ENCODE measurements around the gene SH2D4B.
A peak's percentile ranks its signal among the peaks of the same experiment; 100 is the strongest.

SH2D4B gene

GRCh38 chr10:80537736-80538480 lies at the start of gene SH2D4B:
Gene SH2D4B, plus strand, starts transcription at chr10:80537902. Its CDS starts 430 bp downstream, at chr10:80538332.
- no peak for DNase-seq

GRCh38 chr10:80488539-80489066 lies 49.1 kb upstream of the SH2D4B start:
- peak; percentile 54 for DNase-seq

DNA sequence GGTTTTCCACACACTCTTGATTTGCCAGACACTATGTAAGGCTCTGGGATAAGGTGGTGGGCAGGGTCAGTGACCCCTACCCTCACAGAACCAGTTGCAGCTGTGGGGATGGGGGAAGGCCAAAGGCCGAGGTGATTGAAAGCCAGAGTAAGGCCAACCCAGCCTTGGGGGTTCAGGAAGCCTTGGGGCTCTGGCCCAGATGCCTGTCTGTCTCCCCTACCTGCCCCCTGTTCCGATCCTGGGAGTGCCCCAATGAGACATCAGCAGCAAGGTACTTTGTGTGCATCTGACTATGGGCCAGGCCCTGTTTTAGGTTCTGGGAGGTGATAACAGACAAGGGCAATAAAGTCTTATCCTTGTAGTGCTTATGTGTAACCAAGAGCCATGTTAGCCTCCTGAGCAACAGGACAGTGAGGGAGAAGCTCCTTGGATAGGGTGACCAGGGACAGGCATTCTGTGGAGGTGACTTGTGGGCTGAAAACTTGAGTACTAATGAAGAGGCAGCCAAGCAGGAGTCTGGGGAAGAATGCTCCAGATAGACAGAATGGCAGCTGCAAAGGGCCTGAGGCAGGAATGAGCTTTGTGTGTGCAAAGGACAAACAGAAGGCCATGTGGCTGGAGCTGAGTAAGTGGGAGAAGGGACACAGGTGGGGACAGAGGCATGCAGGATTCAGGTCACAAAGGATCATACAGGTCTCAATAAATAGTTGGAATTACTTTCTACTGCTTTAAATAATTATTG lies 48.2 kb upstream of the SH2D4B start:
- peak; percentile 57 for DNase-seq

DNA sequence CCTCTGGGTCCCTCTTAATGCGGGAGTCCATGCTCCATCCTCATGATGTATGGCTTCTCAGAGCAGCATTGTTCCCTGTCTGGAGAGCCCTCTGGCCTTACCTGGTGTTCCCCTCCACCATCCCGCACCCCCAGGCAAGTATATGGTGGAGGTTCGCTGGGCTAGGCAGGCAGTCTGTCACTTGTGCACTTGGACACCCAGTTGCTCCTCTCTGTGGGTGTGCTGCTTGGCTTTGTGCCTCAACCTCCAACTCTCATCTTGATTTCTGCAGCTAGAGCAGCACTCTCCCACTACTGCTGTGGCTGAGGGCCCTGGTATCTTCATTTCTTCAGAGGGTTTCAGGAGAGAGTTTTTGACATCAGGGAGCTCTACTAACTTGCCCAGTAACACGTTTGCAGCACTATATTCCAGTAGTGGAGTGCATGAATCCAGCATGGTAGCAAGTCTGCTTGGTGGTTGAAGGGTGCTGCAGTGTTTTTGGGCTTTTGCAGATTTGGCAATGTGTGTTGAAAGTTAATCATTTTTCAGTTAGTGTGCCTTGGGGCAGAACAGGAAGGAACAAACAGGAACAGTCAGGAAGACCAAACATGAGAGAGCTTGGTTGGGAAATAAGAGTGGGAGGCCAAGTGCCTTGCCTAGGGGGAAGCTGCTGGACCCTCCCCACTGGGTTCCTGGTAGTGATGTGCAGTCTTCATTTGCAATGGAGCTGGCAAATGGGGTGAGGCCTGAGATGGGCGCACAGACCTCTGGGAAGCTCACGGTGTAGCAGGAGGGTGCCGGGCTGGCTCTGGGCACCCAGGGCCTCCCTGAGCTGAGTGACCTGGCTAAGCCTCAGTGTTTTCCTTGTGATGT lies 46.2 kb upstream of the SH2D4B start:
- DNase-seq, result peak; percentile 53

GRCh38 chr10:80492848-80493521 lies 44.7 kb upstream of the SH2D4B start:
- no peak for DNase-seq

DNA sequence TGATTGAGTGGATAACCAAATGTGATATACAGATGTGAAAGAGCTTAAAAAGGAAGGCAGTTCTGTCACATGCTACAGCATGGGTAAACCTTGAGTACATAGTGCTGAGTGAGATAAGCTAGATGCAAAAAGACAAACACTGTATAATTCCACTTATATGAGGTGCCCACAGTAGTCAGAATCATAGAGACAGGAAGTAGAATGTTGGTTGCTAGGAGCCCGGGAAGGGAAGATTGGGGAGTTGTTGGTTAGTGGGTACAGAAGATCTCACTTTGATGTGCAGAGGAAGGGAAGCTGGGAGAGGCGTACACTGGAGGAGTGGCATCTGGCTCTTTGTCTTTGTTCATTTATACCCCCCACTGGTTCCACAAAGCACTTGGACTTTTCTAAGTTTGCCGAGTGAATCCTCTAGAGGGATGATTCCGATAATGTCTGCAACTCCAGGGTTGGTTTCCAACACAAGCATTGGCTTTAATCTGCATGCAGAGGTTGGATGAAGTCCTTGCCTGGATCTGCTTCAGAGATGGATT lies 44.1 kb upstream of the SH2D4B start:
- DNase-seq, result no peak

GRCh38 chr10:80496555-80497172 lies 41.0 kb upstream of the SH2D4B start:
- DNase-seq, result no peak

- peak; percentile 71 for DNase-seq
Observed at GRCh38 chr10:80497187-80498077, 40.3 kb upstream of the SH2D4B start.

GRCh38 chr10:80498078-80498832 lies 39.4 kb upstream of the SH2D4B start:
- DNase-seq, result no peak

DNA sequence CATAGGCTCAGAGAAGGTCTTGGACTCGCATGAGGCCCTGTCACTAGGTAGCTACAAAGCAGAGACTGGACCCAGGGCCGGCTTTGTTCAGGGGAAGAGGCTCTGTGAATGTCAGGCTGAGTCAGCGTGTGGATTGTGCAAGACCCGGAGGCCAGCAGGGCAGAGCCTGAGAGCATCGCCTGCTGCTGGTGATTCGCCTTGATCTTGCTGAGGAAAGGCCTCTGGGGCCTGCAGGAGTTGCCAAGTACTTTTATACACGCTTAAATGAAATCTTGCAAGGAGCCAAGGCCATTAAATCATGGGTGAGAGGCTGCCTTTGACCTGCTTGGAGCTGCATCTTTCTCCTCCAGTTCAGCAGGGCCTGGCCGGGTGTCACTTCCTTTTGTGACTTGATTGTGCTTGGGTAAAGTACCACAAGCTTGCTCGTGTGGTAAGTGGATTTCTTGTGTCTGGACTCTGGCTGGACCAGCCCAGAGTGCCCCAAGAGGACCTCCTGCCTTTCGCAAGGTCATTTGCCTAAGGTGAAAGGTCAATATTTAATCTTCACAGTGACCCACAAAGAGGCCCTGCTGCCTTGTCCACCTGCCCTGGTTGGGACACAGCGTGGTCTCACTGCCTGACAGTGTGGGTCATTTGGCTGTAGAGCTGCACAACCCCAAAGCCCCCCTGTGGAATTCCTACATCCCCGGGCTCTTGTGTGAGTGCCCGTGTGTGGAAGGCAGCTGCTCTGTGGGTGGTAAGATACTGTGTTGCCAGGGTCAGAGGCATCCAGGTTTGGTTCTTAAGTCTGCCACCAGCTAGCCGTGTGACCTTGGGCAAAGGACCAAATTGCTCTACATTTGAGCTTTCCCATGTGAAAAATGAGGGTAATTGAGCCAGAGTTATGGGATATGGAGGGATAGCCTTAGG lies 38.6 kb upstream of the SH2D4B start:
- peak; percentile 86 for DNase-seq

- peak; percentile 81 for DNase-seq
Observed at GRCh38 chr10:80500572-80501380, 36.9 kb upstream of the SH2D4B start.

DNA sequence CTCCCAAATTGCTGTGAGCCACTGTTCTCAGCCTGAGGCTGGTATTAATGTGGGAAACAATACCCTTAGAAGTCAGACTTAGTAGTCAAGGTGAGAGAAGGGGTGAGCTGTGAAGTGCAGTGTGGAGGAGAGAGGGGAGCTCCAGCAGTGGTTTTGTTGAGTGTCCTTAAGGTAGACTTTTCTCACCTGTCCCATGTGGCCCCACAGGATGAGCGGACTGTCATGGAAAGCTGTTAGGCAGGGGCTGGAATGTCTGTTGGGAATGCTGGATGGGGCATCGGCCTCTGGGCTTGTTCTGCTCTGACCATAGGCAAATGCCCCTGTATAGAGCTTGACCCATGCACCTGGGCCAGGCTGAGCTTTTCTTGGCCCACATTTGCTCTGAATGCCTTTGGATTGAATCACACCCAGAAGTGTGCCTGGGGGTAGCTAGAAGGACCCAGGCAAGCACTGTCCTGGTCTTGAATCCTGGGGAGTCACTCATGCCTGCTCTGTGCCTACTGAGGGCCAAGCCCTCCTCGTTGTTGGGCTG lies 36.3 kb upstream of the SH2D4B start:
- DNase-seq, result no peak

- peak; percentile 60 for DNase-seq
Observed at GRCh38 chr10:80501913-80502521, 35.7 kb upstream of the SH2D4B start.

DNA sequence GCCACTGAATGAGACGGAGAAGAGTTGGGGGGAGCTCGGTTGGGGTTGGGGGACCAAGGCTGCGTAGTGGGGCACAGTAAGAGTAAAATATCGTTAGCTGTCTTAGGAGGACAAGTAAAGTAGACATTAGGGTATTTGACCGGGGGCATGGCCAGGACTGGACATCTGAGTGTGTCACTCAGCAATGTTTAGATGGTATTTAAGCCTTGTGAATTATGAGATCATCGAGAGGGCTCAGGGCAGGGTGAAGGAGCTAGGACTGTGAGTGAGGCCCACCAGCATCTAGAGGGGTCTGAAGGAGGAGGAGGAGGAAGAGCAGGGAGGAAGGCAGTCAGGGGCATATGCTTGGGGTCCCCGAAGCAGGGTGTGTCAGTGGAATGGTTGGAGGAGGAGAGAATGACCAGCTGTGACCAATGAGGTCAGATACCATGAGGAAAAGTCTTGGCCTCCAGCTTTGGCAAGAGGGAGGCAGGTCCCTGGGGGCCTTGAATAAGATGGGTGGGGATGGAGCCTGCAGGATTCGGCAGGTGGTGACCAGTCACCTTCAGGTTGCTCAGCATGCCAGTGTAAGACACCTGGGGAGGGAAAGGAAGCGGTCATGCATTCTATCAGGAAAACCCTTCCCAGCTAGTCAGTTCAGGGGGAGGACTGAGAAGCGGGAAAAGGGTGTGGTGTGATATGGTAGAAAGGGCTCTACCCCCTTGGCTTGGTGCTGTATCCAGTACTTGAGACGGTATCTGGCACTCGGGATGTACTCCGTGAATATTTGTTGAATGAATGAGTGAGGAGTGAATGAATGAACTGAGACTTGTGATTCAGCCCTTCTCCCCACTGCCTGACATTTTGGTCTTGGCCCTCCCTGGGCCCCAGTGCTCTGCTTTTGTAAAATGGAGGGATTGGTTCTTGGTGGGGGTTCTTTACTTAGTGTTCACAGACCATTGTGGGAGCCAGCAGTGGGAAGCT lies 34.8 kb upstream of the SH2D4B start:
- no peak for DNase-seq

DNA sequence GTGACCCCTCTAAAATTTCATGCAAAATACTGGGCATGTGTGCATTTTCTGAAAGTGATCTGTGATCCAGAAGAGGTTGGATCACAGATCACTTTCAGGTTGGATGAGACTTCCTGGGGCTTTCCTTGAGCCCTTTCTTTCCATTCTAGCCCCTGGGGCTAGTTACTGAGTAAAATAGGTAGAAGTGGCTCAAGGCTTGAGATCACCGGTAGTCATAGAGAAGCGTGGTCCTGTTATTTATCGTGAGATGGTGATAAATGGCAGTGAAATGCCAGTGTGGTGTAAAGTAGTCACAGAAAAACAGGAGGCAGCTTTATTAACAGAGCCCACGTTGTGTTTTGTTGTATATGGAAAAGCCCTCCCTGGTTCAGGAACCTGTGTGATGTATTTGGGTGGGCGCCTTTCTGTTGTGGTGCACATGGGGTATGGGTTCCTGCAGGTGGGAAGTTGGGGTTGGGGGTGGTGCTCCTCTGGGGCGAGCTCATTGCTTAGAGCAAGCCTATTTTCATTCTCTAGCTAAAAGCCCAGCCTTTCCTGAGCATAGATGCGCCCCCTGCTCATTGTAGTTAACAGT lies 34.0 kb upstream of the SH2D4B start:
- DNase-seq, result no peak
